Tibial nerve (tissue), 4 donors: ENCODE measurements around the gene ANXA6. TPM values are rescaled to one million over a fixed set of nuclear protein-coding genes. Genes with fewer than 3 reads are reported as not detected.

Experiments used
- DNase-seq, 2 donors: peaks; one replicate each; pipeline ENCODE4 v3.0.0-alpha.2; 2019; ENCODE audit warnings: low spot score in 2 of 2
- H3K27ac ChIP-seq, 4 donors: fragments of 200-600 bp; sonication (generic) in 3 of 4; one replicate each; pipeline ENCODE4 v1.5.1; 2017 to 2019; ENCODE audit warnings: mild to moderate bottlenecking in 1 of 4
- H3K27me3 ChIP-seq, 2 donors: fragments of 200-600 bp; sonication (generic) in 1 of 2; one replicate each; pipeline versions ENCODE4 v1.5.1 to v1.6.0; 2017 to 2019
- H3K36me3 ChIP-seq, 3 donors: fragments of 200-600 bp; sonication (generic); one replicate each; pipeline ENCODE4 v1.5.1; 2018 to 2019
- H3K4me1 ChIP-seq, 4 donors: fragments of 200-600 bp; sonication (generic) in 3 of 4; one replicate each; pipeline ENCODE4 v1.5.1; 2017 to 2019
- H3K4me3 ChIP-seq, 4 donors: fragments of 200-600 bp; sonication (generic) in 3 of 4; one replicate each; pipeline ENCODE4 v1.5.1; 2017 to 2019; ENCODE audit warnings: mild to moderate bottlenecking in 1 of 4, moderate library complexity in 1 of 4
- H3K9me3 ChIP-seq, 4 donors: fragments of 200-600 bp; sonication (generic) in 3 of 4; one replicate each; pipeline ENCODE4 v1.5.1; 2017 to 2019
- EP300 ChIP-seq, 2 donors: sonication (generic); formaldehyde crosslinking; IDR thresholded peaks; one replicate each; pipeline ENCODE4 v1.6.1; 2017; ENCODE audit warnings: antibody characterized with exemption in 2 of 2, mild to moderate bottlenecking in 1 of 2
- POLR2A ChIP-seq, 2 donors: fragments of 450-650 bp; IDR thresholded peaks; one replicate each; pipeline ENCODE4 v1.6.1; 2017; ENCODE audit warnings: antibody characterized with exemption in 2 of 2, mild to moderate bottlenecking in 2 of 2, moderate library complexity in 2 of 2
- whole genome bisulfite sequencing, 2 donors: methylation state at CpG; one replicate each; pipeline ENCODE4 v1.1.5; 2018; 5-methylcytosine and 5-hydroxymethylcytosine counted together
- total RNA-seq, 4 donors: library from RNA; depleted of rRNA; stranded (reverse); fragments of >200 nt; gene quantifications; one replicate each; pipeline ENCODE4 v1.1.0, GENCODE V29; 2016
- TF ChIP-seq, protein P1 (sequence below), 5 experiments: fragments of 200-600 bp in 3 of 5; fragments of 450-650 bp in 2 of 5; sonication (generic) in 3 of 5; IDR thresholded peaks; one replicate each; pipeline ENCODE4 v1.5.1; 2016 to 2019; ENCODE audit warnings: antibody characterized with exemption in 5 of 5, mild to moderate bottlenecking in 3 of 5, moderate library complexity in 2 of 5

The ANXA6 gene
- total RNA-seq, result 100 to 1,000 TPM; 168 to 282 (median 181) TPM

- Histone ChIP-seq H3K27ac (peak within 1 kb of the TSS; percentile 73 to 95 (median 86)), H3K4me3 (peak within 1 kb of the TSS; percentile 61 to 89 (median 74)), H3K27me3 (no peaks in the 10 kb centered on the region), H3K9me3 (no peaks in the 10 kb centered on the region), H3K4me1 (peaks cover 0 to 54% (median 34%) of the 10 kb centered on the region in 4 donors), H3K36me3 (no peaks in the 10 kb centered on the region)
- 0 to 1% methylated on average over 44 to 49 of the region's 60 CpGs for WGBS, 2 donors
- TF ChIP-seq, protein P1, sequence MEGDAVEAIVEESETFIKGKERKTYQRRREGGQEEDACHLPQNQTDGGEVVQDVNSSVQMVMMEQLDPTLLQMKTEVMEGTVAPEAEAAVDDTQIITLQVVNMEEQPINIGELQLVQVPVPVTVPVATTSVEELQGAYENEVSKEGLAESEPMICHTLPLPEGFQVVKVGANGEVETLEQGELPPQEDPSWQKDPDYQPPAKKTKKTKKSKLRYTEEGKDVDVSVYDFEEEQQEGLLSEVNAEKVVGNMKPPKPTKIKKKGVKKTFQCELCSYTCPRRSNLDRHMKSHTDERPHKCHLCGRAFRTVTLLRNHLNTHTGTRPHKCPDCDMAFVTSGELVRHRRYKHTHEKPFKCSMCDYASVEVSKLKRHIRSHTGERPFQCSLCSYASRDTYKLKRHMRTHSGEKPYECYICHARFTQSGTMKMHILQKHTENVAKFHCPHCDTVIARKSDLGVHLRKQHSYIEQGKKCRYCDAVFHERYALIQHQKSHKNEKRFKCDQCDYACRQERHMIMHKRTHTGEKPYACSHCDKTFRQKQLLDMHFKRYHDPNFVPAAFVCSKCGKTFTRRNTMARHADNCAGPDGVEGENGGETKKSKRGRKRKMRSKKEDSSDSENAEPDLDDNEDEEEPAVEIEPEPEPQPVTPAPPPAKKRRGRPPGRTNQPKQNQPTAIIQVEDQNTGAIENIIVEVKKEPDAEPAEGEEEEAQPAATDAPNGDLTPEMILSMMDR (IDR thresholded peaks at IDR 0.05), result no peak
- TF ChIP-seq POLR2A (IDR thresholded peaks at IDR 0.05), result peak in 1 of 2 donors; percentile 72
- peak; percentile 32 to 83 for TF ChIP-seq EP300 (IDR thresholded peaks at IDR 0.05)
- DNase-seq, result peak; percentile 75 to 84
Measured at GRCh38 chr5:151157426-151158286, at the start of gene ANXA6. ANXA6 (minus strand) TSS chr5:151157779; CDS start chr5:151147901, 9,878 bp downstream.

DNA sequence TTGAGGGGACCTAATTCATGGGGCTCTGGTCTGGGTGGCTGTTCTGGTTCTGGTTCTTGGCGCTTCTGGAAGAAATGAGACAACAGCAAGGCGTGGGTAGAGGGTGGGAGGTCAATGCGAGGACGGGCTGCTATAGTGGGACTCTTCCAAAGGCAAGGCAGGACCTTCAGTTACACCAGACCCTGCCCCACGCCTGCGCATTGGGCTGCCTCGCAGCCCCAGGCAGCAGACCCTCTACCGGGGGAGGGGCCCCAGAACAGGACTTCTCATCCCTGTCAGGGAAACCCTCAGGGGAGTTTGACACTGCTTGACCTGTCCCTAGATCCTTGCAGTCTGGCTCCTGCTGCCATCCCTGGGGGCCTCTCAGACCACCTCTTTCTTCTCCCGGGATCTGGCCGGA lies 47.8 kb upstream of the ANXA6 start:
- no peaks in the 10 kb centered on the region for H3K27me3 ChIP-seq
- DNase-seq, result no peak
- WGBS, 2 donors, result 79 to 81% methylated on average over 9 to 10 of the region's 10 CpGs
- H3K9me3 ChIP-seq, result no peaks in the 10 kb centered on the region
- peaks cover 0 to 12% (median 0%) of the 10 kb centered on the region in 3 donors for H3K36me3 ChIP-seq
- peaks cover 0 to 25% (median 10%) of the 10 kb centered on the region in 4 donors for H3K4me1 ChIP-seq
- TF ChIP-seq POLR2A (IDR thresholded peaks at IDR 0.05) (no peak), EP300 (IDR thresholded peaks at IDR 0.05) (no peak)
- TF ChIP-seq, protein P1 (IDR thresholded peaks at IDR 0.05), result no peak
- no peak overlapping the region for H3K4me3 ChIP-seq
- no peak overlapping the region for H3K27ac ChIP-seq

DNA sequence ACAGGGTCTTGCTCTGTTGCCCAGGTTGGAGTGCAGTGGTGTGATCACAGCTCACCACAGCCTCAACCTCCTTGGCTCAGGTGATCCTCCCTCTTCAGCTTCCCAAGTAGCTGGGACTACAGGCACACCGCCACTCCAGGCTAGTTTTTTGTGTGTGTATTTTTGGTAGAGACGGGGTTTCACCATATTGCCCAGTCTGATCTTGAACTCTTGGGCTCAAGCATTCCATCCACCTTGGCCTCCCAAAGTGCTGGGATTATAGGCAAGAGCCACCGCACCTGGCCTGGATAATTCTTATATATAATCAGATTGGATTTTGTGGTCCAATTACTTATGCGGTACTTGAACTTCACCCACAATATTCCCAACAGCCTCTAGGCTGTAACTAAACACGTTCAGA lies 46.5 kb upstream of the ANXA6 start:
- no peak for DNase-seq
- Histone ChIP-seq H3K27ac (no peak overlapping the region), H3K9me3 (no peaks in the 10 kb centered on the region), H3K4me3 (no peak overlapping the region), H3K36me3 (peaks cover 0 to 19% (median 0%) of the 10 kb centered on the region in 3 donors), H3K27me3 (no peaks in the 10 kb centered on the region), H3K4me1 (peaks cover 0 to 17% (median 6%) of the 10 kb centered on the region in 4 donors)
- 81 to 83% methylated on average over 5 of the region's 5 CpGs for WGBS, 2 donors
- TF ChIP-seq, protein P1 (IDR thresholded peaks at IDR 0.05), result no peak
- TF ChIP-seq EP300 (IDR thresholded peaks at IDR 0.05) (no peak), POLR2A (IDR thresholded peaks at IDR 0.05) (no peak)

DNA sequence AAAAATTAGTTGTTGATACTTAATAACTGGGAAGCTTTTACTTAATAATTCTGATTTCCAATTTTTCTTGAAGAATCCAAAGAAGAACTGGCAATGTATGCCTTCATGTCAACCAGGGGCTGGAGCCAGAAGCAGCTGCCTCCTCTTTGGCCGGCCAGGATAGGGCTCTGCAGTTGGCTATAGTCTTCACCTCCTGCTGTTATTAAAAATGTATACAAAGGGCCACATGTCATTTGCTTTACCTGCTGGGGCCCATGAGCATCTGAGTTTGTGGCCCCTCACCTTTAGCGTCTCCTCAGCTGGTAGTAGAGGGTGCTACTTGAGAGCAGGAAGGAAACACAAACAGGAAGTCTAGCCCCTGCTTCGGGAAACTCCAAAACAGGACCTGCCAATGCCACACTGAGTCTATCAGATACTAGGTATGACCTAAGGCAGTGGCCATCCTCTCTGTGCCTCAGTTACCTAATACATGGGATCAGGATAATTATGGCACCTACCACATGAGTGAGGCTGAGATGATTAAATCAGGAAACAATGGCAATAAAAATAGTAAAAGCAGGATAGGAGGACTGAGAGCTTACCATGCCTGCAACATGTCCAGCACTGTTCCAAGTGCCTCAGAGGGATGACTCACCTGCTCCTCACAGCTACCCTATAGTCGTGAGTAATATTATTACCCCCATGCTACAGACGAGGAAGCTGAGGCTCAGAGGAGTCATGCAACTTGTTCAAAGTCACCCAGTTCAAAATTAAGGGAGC lies 45.0 kb upstream of the ANXA6 start:
- Histone ChIP-seq H3K36me3 (peaks cover 0 to 19% (median 0%) of the 10 kb centered on the region in 3 donors), H3K9me3 (no peaks in the 10 kb centered on the region), H3K4me3 (no peak overlapping the region), H3K4me1 (peaks cover 0 to 8% (median 0%) of the 10 kb centered on the region in 4 donors), H3K27ac (no peak overlapping the region), H3K27me3 (no peaks in the 10 kb centered on the region)
- WGBS, 2 donors, result 76 to 82% methylated on average over 5 of the region's 5 CpGs
- DNase-seq, result no peak
- TF ChIP-seq, protein P1 (IDR thresholded peaks at IDR 0.05), result no peak
- TF ChIP-seq POLR2A (IDR thresholded peaks at IDR 0.05) (no peak), EP300 (IDR thresholded peaks at IDR 0.05) (no peak)
